GM18858 (cell line): Measurements from ENCODE around the gene NLRC5.
"Not testable (repeated sequence)": the region's sequence is repeated elsewhere in the genome, so short reads cannot be mapped to it uniquely, and the experiment has no call there.

Experiments used
- ATAC-seq: cut with Tn5 transposase; IDR thresholded peaks from one replicate; pipeline ENCODE4 v1.9.1; 2021; ENCODE audit not compliant: unreplicated experiment

NLRC5 gene

GRCh38 chr16:57042157-57043111 lies 53.1 kb downstream of the NLRC5 start:
- peak; percentile 68 for ATAC-seq

DNA sequence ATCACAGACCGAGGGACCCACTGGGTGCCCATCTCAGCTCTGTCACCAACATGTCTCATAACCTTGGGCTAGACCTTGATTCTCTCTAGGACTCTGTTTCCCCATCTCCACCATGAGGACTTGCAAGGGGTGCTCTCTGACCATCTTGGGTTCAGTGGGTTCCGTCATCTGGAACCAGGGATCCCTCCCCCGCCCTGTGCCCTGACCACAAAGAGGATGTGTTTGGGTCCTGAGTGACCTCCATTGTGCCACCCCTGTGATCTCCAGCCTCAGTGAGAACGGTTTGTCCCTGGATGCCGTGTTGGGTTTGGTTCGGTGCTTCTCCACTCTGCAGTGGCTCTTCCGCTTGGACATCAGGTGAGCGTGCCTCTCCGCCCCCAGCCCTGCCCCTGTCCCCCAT lies 53.9 kb downstream of the NLRC5 start:
- no peak for ATAC-seq

DNA sequence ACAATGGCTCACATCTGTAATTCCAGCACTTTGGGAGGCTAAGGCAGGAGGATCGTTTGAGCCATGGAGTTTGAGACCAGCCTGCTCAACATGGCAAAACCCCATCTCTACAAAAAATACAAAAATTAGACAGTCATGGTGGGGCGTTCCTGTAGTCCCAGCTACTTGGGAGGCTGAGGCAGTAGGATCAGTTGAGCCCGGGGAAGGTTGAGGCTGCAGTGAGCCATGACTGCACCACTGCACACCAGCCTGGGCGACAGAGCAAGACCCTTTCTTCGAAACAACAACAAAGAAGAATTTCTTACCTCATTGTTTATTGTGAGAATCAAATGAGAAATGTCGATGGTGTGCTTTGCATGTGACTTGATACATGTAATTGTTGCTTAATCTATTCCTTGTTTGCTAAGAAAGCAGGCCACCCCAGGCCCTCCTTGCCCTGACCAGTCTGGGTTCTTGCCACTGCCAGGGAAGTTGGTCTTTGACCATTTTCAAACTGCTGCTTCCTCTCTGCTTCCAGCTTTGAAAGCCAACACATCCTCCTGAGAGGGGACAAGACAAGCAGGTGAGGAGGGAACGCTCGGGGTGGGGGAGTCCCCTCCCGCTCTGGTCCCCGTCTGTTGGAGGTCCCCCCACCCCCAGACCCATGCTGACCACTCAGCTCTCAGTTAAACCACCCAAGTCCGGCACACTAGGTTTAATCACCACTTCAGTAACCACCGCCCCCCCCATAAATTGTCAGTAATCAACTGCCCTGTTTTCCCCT lies 55.8 kb downstream of the NLRC5 start:
- no peak for ATAC-seq

GRCh38 chr16:57045694-57046381 lies 56.5 kb downstream of the NLRC5 start:
- no peak for ATAC-seq

DNA sequence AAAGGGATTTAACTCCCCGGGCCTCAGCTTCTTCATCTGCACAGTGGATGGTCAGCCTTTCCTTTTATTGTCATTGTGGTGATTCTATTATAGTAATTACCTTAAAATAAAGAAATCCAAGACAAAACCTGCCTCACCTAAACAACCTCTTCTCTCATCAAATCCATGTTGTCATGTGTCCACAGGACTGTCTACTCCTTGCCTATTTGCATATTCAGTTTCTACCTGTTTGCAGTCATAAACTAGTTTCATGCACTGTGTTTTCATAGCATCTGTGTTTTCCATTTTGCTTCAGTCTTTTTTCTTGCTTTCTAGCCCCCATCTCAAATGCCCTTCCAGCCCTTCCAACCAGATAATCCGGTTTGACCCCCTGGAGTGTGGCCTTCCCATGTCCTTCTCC lies 58.7 kb downstream of the NLRC5 start:
- no peak for ATAC-seq

GRCh38 chr16:57049678-57050077 lies 60.3 kb downstream of the NLRC5 start:
- peak; percentile 54 for ATAC-seq

GRCh38 chr16:57051696-57052228 lies 62.4 kb downstream of the NLRC5 start:
- no peak for ATAC-seq

DNA sequence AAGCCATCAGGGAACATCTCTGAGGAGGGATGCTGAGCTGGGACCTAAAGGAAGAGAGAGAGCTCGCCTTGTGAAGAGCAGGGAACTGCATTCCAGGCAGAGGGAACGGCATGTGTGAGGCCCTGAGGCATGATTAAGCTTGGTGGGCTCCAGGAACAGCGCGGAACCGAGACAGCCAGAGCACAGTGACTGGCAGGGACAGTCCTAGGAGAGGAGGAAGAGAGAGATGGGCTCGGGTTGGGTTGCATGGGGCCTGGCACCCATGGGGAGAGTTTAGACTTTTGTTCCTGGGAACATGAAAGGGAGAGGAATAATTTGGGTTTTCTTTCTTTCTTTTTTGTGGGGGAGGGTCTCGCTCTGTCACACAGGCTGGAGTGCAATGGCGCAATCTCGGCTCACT lies 63.8 kb downstream of the NLRC5 start:
- no peak for ATAC-seq

DNA sequence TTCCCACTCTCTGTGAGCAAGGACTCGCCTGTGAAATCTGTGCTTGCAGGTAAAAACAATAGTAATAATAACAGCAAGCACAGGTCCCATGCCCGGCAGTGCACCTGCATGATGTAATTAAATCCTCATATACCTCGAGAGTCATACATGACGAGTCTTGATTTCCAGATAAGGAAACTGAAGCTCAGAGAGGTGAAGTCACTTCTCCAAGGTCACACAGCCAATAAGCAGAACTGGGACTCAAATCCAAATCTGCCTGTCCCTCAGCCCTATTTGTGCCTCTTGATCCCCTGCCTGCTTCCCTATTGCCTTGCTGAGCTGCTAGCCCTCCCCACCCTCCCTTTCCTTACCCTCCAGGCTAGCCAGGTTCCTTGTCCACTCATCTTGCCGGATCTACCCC lies 65.0 kb downstream of the NLRC5 start:
- no peak for ATAC-seq

- no peak for ATAC-seq
Measured at GRCh38 chr16:57054771-57055170, 65.4 kb downstream of the NLRC5 start.

- ATAC-seq: no peak
Measured at GRCh38 chr16:57055671-57056070, 66.3 kb downstream of the NLRC5 start.

DNA sequence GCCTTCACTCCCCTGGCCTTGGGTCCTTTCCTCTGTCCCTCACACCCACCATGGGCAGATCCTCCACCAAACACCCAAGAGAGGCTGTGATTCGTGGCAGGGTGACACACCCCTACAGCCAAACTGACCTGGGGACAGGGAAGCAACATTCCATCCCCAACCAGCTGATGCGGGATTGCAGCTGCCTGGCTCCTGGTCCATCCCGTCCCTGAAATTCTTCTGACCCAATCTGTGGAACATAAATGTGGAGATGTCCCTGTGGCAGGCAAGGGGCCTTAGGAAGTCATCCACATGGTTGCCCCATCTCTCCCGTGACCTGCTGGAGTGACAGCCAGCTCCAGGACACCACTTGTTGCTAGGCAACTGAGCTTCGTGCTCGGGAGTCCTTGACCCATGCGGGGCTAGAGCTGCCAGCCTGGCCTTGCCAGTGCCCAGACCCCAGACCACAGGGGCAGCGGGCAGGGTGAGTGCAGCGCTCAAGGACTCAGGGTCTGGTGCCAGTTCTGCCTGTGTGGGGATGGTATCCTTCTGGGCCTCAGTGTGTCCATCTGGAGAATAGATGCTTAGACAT lies 69.0 kb downstream of the NLRC5 start:
- no peak for ATAC-seq

- no peak for ATAC-seq
Measured at GRCh38 chr16:57060323-57061083, 71.1 kb downstream of the NLRC5 start.

DNA sequence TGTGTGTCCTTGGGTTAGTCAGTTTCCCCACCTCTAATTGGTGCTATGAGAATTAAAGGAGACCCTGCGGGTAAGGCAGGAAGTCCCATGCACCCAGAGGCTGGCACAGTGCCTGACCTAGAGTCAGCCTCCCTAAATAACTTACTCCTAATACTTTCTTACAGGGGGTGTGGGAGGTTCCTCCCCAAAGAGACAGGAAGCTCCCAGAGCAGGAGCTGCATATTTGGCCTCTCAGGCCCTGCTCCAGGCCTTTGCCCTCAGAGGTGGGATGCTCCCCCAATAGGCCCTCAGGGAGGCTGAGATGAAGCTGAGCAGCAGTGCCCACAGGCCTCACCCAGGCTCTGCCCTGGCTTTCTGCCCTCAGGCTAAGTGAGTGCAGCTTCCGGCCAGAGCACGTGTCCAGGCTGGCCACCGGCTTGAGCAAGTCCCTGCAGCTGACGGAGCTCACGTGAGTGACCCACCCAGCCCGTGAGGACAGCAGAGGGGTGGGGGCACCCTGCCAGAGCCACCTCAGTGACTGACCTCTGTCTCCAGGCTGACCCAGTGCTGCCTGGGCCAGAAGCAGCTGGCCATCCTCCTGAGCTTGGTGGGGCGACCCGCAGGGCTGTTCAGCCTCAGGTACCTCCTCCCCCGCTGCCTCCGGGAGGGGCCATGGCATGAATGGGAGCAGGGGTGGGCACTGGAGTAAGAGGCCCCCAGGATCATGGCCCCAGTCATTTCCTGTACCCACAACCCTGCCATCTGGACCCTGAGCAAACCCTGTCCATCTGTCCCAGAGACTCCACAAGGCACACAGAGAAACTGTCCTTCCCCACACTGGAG lies 71.9 kb downstream of the NLRC5 start:
- ATAC-seq: no peak

- no peak for ATAC-seq
Measured at GRCh38 chr16:57062329-57062728, 73.0 kb downstream of the NLRC5 start.

DNA sequence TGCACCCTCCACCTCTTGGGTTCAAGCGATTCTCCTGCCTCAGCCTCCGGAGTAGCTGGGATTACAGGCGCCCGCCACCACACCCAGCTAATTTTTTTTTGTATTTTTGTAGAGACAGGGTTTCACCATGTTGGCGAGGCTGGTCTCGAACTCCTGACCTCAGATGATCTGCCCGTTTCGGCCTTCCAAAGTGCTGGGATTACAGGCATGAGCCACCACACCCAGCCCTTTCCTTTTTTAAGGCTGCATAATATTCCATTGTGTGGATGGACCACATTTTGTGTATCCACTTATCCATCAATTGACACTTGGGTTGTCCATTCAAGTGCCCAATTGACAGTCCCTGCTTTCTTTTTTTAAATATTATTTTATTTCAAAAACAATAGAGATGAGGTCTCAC lies 73.8 kb downstream of the NLRC5 start:
- ATAC-seq: not testable (repeated sequence)

- ATAC-seq: no peak
Measured at GRCh38 chr16:57064995-57065394, 75.6 kb downstream of the NLRC5 start.

GRCh38 chr16:57066625-57067024 lies 77.3 kb downstream of the NLRC5 start:
- ATAC-seq: no peak

- no peak for ATAC-seq
Measured at GRCh38 chr16:57067347-57067746, 78.0 kb downstream of the NLRC5 start.
